ENCODE measurements around the gene VILL.
"Not testable (repeated sequence)": the region's sequence is repeated elsewhere in the genome, so short reads cannot be mapped to it uniquely, and the experiment has no call there.

VILL gene

GRCh38 chr3:38019658-38020341, 29.2 kb downstream of the VILL start:
- DNase-seq: no peak

GRCh38 chr3:38020342-38020726, 29.7 kb downstream of the VILL start:
- no peak for DNase-seq

GRCh38 chr3:38021196-38021595, 30.6 kb downstream of the VILL start:
- DNase-seq: no peak

GRCh38 chr3:38022301-38022700, 31.7 kb downstream of the VILL start:
- no peak for DNase-seq

- no peak for DNase-seq
Measured at GRCh38 chr3:38022896-38023709, 32.5 kb downstream of the VILL start.

GRCh38 chr3:38026856-38027255, 36.3 kb downstream of the VILL start:
- DNase-seq: no peak

- DNase-seq: no peak
Measured at GRCh38 chr3:38027466-38028465, 37.2 kb downstream of the VILL start.

GRCh38 chr3:38028621-38029361, 38.2 kb downstream of the VILL start:
- DNase-seq: no peak

GRCh38 chr3:38029400-38030125, 39.0 kb downstream of the VILL start, which contains the start of gene PLCD1:
PLCD1 (minus strand) TSS chr3:38029642; CDS start chr3:38029539, 103 bp downstream.
- no peak for DNase-seq

- DNase-seq: no peak
Measured at GRCh38 chr3:38030126-38031021, 39.8 kb downstream of the VILL start.

- no peak for DNase-seq
Measured at GRCh38 chr3:38031022-38031994, 40.7 kb downstream of the VILL start.

GRCh38 chr3:38032328-38032865, 41.8 kb downstream of the VILL start:
- DNase-seq: no peak

GRCh38 chr3:38033586-38033985, 43.0 kb downstream of the VILL start:
- DNase-seq: not testable (repeated sequence)

- peak; percentile 41 for DNase-seq
Measured at GRCh38 chr3:38034335-38034734, 43.7 kb downstream of the VILL start.

GRCh38 chr3:38036286-38036685, 45.7 kb downstream of the VILL start:
- DNase-seq: no peak

GRCh38 chr3:38036906-38037305, 46.3 kb downstream of the VILL start:
- DNase-seq: no peak

- no peak for DNase-seq
Measured at GRCh38 chr3:38038447-38038911, 47.9 kb downstream of the VILL start.

GRCh38 chr3:38039101-38039898, 48.7 kb downstream of the VILL start, which contains the start of gene DLEC1:
DLEC1 (plus strand) TSS chr3:38039208; CDS start chr3:38039226, 18 bp downstream.
- DNase-seq: peak; percentile 74
